GM12878 (cell line): ENCODE data around the gene TCF25. TPM values are rescaled to one million over a fixed set of nuclear protein-coding genes. Genes with fewer than 3 reads are reported as not detected.
A peak's percentile ranks its signal among the peaks of the same experiment; 100 is the strongest.

Experiments
- ATAC-seq: fragments of 200-7000 bp; cut with Tn5 transposase; 3 replicates; pipeline ENCODE4 v1.9.1; 2020; ENCODE audit warnings: mild to moderate bottlenecking, moderate library complexity
- BruUV-seq: library from RNA; stranded (reverse); fragments of 400-500 nt; replicated peaks from 2 replicates; lab custom pipeline; 2021; lab: Mats Ljungman, UMichigan
- CTCF ChIA-PET: fragments of 300-600 bp; sonication (Branson Sonifier 250); formaldehyde crosslinking; extraction: SDS; loops from one replicate; lab custom pipeline; 2021; ENCODE audit warnings: inconsistent platforms; lab: Yijun Ruan, JAX
- POLR2A ChIA-PET: fragments of 350-600 bp; formaldehyde crosslinking; extraction: SDS; loops from one replicate; lab custom pipeline; 2021; ENCODE audit warnings: inconsistent platforms; lab: Charles Lee
- RAD21 ChIA-PET: fragments of 300-600 bp; sonication (Branson Sonifier 250); formaldehyde crosslinking; loops from one replicate; lab custom pipeline; 2023; ENCODE audit warnings: antibody characterized with exemption; ENCODE audit not compliant: unreplicated experiment; lab: Charles Lee
- SMC1A ChIA-PET: fragments of 300-600 bp; sonication (Branson Sonifier 250); formaldehyde crosslinking; loops from one replicate; lab custom pipeline; 2023; ENCODE audit not compliant: unreplicated experiment, uncharacterized antibody; lab: Charles Lee
- DNase-seq: peaks from one replicate; pipeline ENCODE4 v3.0.0-alpha.2; 2011; ENCODE audit warnings: low read depth, low spot score
- FAIRE-seq: peaks from 3 replicates; lab custom pipeline; 2011; peaks lifted over from hg19 to GRCh38; lab: Jason Lieb, UNC
- H2AFZ ChIP-seq: 2 replicates; pipeline ENCODE4 v1.6.0; 2011; ENCODE audit warnings: low read depth, low read length, control low read depth; ENCODE audit not compliant: control insufficient read depth
- H3K27ac ChIP-seq: 2 replicates; pipeline ENCODE4 v1.5.1; 2011; ENCODE audit warnings: control low read depth; ENCODE audit not compliant: control insufficient read depth, insufficient read depth
- H3K27me3 ChIP-seq, 2 experiments: replicated peaks in 1 of 2; 2 replicates each; pipeline versions ENCODE4 v1.6.0 to v1.6.1; 2011; ENCODE audit warnings: low read length in 1 of 2; ENCODE audit not compliant: control insufficient read depth in 2 of 2, insufficient read depth in 2 of 2
- H3K36me3 ChIP-seq, 2 experiments: 2 replicates each; pipeline ENCODE4 v1.5.1; 2011; ENCODE audit warnings: low read length in 1 of 2; ENCODE audit not compliant: control insufficient read depth in 2 of 2, insufficient read depth in 2 of 2
- H3K4me1 ChIP-seq: 2 replicates; pipeline ENCODE4 v1.6.1; 2011; ENCODE audit warnings: mild to moderate bottlenecking, low read length, moderate library complexity, mixed read lengths; ENCODE audit not compliant: control insufficient read depth, insufficient read depth
- H3K4me2 ChIP-seq: 2 replicates; pipeline ENCODE4 v1.6.0; 2011; ENCODE audit warnings: control low read depth; ENCODE audit not compliant: control insufficient read depth, insufficient read depth
- H3K4me3 ChIP-seq: fragments of 200-600 bp; sonication (generic); 2 replicates; pipeline ENCODE4 v1.5.1; 2016
- H3K79me2 ChIP-seq: 2 replicates; pipeline ENCODE4 v1.6.0; 2011; ENCODE audit warnings: low read length; ENCODE audit not compliant: control insufficient read depth, insufficient read depth
- H3K9ac ChIP-seq: 2 replicates; pipeline ENCODE4 v1.8.0; 2011; ENCODE audit warnings: low read length, control low read depth, mixed read lengths; ENCODE audit not compliant: control insufficient read depth, insufficient read depth
- H3K9me3 ChIP-seq: replicated peaks from 3 replicates; pipeline ENCODE4 v1.5.1; 2011; ENCODE audit warnings: mild to moderate bottlenecking, low read length; ENCODE audit not compliant: control insufficient read depth, insufficient read depth
- H4K20me1 ChIP-seq: 2 replicates; pipeline ENCODE4 v1.6.0; 2011; ENCODE audit not compliant: control insufficient read depth, insufficient read depth
- CBX5 ChIP-seq: sonication (generic); IDR thresholded peaks from 2 replicates; pipeline ENCODE4 v1.6.1; 2016; ENCODE audit warnings: low read depth, moderate library complexity, mild to moderate bottlenecking, inconsistent platforms
- IRF3 ChIP-seq: fragments of 450-650 bp; IDR thresholded peaks from 2 replicates; pipeline ENCODE4 v1.6.1; 2014; ENCODE audit warnings: mild to moderate bottlenecking
- IRF4 ChIP-seq: IDR thresholded peaks from 2 replicates; pipeline ENCODE4 v1.6.1; 2011; ENCODE audit warnings: low read depth, low read length
- MLLT1 ChIP-seq: fragments of 450-650 bp; IDR thresholded peaks from 2 replicates; pipeline ENCODE4 v1.6.1; 2016; ENCODE audit warnings: mild to moderate bottlenecking
- MTA2 ChIP-seq: fragments of 450-650 bp; IDR thresholded peaks from 2 replicates; pipeline ENCODE4 v1.6.1; 2016; ENCODE audit warnings: low read depth, mild to moderate bottlenecking, moderate library complexity
- MYB ChIP-seq: fragments of 150-350 bp; IDR thresholded peaks from 2 replicates; pipeline ENCODE4 v1.6.1; 2014; ENCODE audit warnings: mild to moderate bottlenecking, low read depth, low read length, borderline replicate concordance
- PKNOX1 ChIP-seq: fragments of 450-650 bp; IDR thresholded peaks from 2 replicates; pipeline ENCODE4 v1.6.1; 2016; ENCODE audit warnings: mild to moderate bottlenecking
- POU2F2 ChIP-seq: IDR thresholded peaks from 3 replicates; pipeline ENCODE4 v1.6.1; 2011; ENCODE audit warnings: low read depth, mild to moderate bottlenecking, low read length, borderline replicate concordance
- SMAD1 ChIP-seq: fragments of 450-650 bp; IDR thresholded peaks from 2 replicates; pipeline ENCODE4 v1.6.1; 2018; ENCODE audit warnings: mild to moderate bottlenecking, low read depth; ENCODE audit not compliant: partially characterized antibody
- TAF1 ChIP-seq: IDR thresholded peaks from 2 replicates; pipeline ENCODE4 v1.6.1; 2011; ENCODE audit warnings: mild to moderate bottlenecking, low read depth, low read length, borderline replicate concordance
- YY1 ChIP-seq: IDR thresholded peaks from 2 replicates; pipeline ENCODE4 v1.6.1; 2011; ENCODE audit warnings: low read depth, mild to moderate bottlenecking, low read length
- ZBED1 ChIP-seq: IDR thresholded peaks from 2 replicates; pipeline ENCODE4 v1.6.1; 2016; ENCODE audit warnings: borderline replicate concordance
- ZBTB33 ChIP-seq: fragments of 450-650 bp; IDR thresholded peaks from 2 replicates; pipeline ENCODE4 v1.6.1; 2017; ENCODE audit warnings: mild to moderate bottlenecking
- ZNF207 ChIP-seq: fragments of 450-650 bp; IDR thresholded peaks from 2 replicates; pipeline ENCODE4 v1.6.1; 2014; ENCODE audit warnings: antibody characterized with exemption, mild to moderate bottlenecking, borderline replicate concordance
- WGBS: methylation state at CpG from one replicate; pipeline ENCODE4 v1.1.6; 2016; ENCODE audit warnings: low lambda C conversion rate; ENCODE audit not compliant: insufficient replicate concordance, insufficient coverage; ENCODE audit errors: missing lambda C conversion rate; 5-methylcytosine and 5-hydroxymethylcytosine counted together
- in situ Hi-C: fragments of 300-500 bp; cut with MboI; formaldehyde crosslinking; loops from 9 replicates; pipeline ENCODE4 v1.14.3; 2018; ENCODE audit warnings: mixed read lengths
- intact Hi-C: fragments of 100-400 bp; cut with micrococcal nuclease; formaldehyde crosslinking; loops from one replicate; pipeline ENCODE4 v1.14.2; 2022; ENCODE audit not compliant: unreplicated experiment
- polyA plus RNA-seq, 11 experiments: library from polyadenylated mRNA; depleted of rRNA in 4 of 11; unstranded in 6 of 11; stranded (reverse) in 5 of 11; fragments of >200 nt; fragmentation: Nextera tagmentation in 4 of 11; fragmentation: Illumina TruSeq in 1 of 11; extraction: Ambion mirVana in 4 of 11; extraction: Trizol in 1 of 11; gene quantifications; 1 replicate in 1 of 11; 2 replicates in 10 of 11; pipeline versions ENCODE4 v1.2.1 to v1.2.3, GENCODE V29; 2011 to 2016; ENCODE audit warnings: inconsistent platforms in 2 of 11, missing spikeins in 2 of 11, low read depth in 1 of 11
- total RNA-seq, 4 experiments: library from RNA; depleted of rRNA in 3 of 4; stranded (reverse); fragments of >200 nt in 3 of 4; fragmentation: Illumina TruSeq in 1 of 4; extraction: Trizol in 1 of 4; gene quantifications; 2 replicates each; pipeline versions ENCODE4 v1.2.1 to v1.2.3, GENCODE V29; 2013 to 2021

Gene TCF25
- total and polyA plus RNA-seq, 10 of the 15 experiments (the other 5 are each of a cell fraction or from before 2014, with no cell fraction given) = 8.4 to 130 (median 89.4) TPM

- no peak for TF ChIP-seq ZBTB33
- no peak for TF ChIP-seq ZBED1
- no peak for TF ChIP-seq IRF3
- TF ChIP-seq POU2F2 = no peak
- no peak for TF ChIP-seq IRF4
- no peak for TF ChIP-seq MTA2
- TF ChIP-seq PKNOX1 = no peak
- no peak for TF ChIP-seq TAF1
- TF ChIP-seq MYB = no peak
Observed at GRCh38 chr16:89864527-89864820, 8.9 kb upstream of the TCF25 start (continued).

GRCh38 chr16:89867918-89868317 lies 5.5 kb upstream of the TCF25 start:
- RAD21 ChIA-PET = no interaction called here
- SMC1A ChIA-PET = no interaction called here
- H3K9me3 ChIP-seq = peaks cover 1% of the 10 kb centered on the region; the same call in 2 of the 3 replicates
- no peak overlapping the region for H3K4me2 ChIP-seq
- H3K27me3 ChIP-seq = no peaks in the 10 kb centered on the region
- CTCF ChIA-PET = interaction anchor here (1.7 kb wide), 1 partner anchor 168 kb away, joined by 3 read pairs; no protein-coding TSS in a partner anchor
- no TSS peak for BruUV-seq
- ATAC-seq (no peak), FAIRE-seq (no peak), DNase-seq (no peak)
- TF ChIP-seq ZNF207 (no peak), CBX5 (0 out of 2 replicates have a peak, but pooled peaks have one; percentile 40), MLLT1 (no peak), YY1 (no peak), SMAD1 (no peak)
- H3K9ac ChIP-seq = no peak overlapping the region
- no peak overlapping the region for H2AFZ ChIP-seq
- no peaks in the 10 kb centered on the region for H4K20me1 ChIP-seq
- no peak overlapping the region for H3K4me3 ChIP-seq
- in situ Hi-C loops (no loop called here), intact Hi-C loops (no loop called here)
- POLR2A ChIA-PET = no interaction called here
- 72% methylated on average over 5 of the region's 5 CpGs for WGBS
- no peak overlapping the region for H3K27ac ChIP-seq
- peaks cover 24% of the 10 kb centered on the region for H3K4me1 ChIP-seq
- H3K79me2 ChIP-seq = peaks cover 5% of the 10 kb centered on the region
- no peaks in the 10 kb centered on the region for H3K36me3 ChIP-seq
